Trophoblast cell (in vitro differentiated cells and primary cell): ENCODE data around the gene RPL38.

ENCODE experiments used
- DNase-seq, 2 donors: peaks; one replicate each; pipeline ENCODE4 v3.0.0-alpha.2; 2016
- H2AFZ ChIP-seq: 2 replicates; pipeline ENCODE4 v1.6.1; 2013; ENCODE audit warnings: low read length, moderate library complexity, mild to moderate bottlenecking; ENCODE audit not compliant: insufficient read depth, poor library complexity
- H2AK5ac ChIP-seq: 2 replicates; pipeline ENCODE4 v1.6.1; 2013; ENCODE audit warnings: mild to moderate bottlenecking, low read length
- H2BK120ac ChIP-seq: 2 replicates; pipeline ENCODE4 v1.6.1; 2013; ENCODE audit warnings: low read length, mild to moderate bottlenecking, moderate library complexity; ENCODE audit not compliant: insufficient read depth, poor library complexity
- H2BK12ac ChIP-seq: 2 replicates; pipeline ENCODE4 v1.6.1; 2013; ENCODE audit warnings: mild to moderate bottlenecking, low read length, moderate library complexity
- H2BK5ac ChIP-seq: 2 replicates; pipeline ENCODE4 v1.6.1; 2013; ENCODE audit warnings: low read length, low read depth, moderate library complexity, mild to moderate bottlenecking; ENCODE audit not compliant: poor library complexity
- H3K14ac ChIP-seq: 2 replicates; pipeline ENCODE4 v1.6.1; 2013; ENCODE audit warnings: mild to moderate bottlenecking, low read length
- H3K18ac ChIP-seq: 2 replicates; pipeline ENCODE4 v1.6.1; 2013; ENCODE audit warnings: mild to moderate bottlenecking, low read length
- H3K23ac ChIP-seq: 2 replicates; pipeline ENCODE4 v1.6.1; 2013; ENCODE audit warnings: low read length
- H3K27ac ChIP-seq: 2 replicates; pipeline ENCODE4 v1.5.1; 2013; ENCODE audit warnings: low read depth, mild to moderate bottlenecking, inconsistent platforms, low read length, moderate library complexity
- H3K27me3 ChIP-seq: 2 replicates; pipeline ENCODE4 v1.6.1; 2013; ENCODE audit warnings: inconsistent platforms, mild to moderate bottlenecking, low read length, moderate library complexity; ENCODE audit not compliant: insufficient read depth
- H3K36me3 ChIP-seq, 2 experiments: 1 replicate in 1 of 2; 2 replicates in 1 of 2; pipeline ENCODE4 v1.6.1; 2013; ENCODE audit warnings: low read length in 2 of 2, mild to moderate bottlenecking in 2 of 2, moderate library complexity in 1 of 2; ENCODE audit not compliant: insufficient read depth in 2 of 2, control insufficient read depth in 1 of 2
- H3K4ac ChIP-seq: 2 replicates; pipeline ENCODE4 v1.6.1; 2013; ENCODE audit warnings: low read depth, mild to moderate bottlenecking, low read length, moderate library complexity
- H3K4me1 ChIP-seq, 2 experiments: 1 replicate in 1 of 2; 2 replicates in 1 of 2; pipeline ENCODE4 v1.6.1; 2013; ENCODE audit warnings: low read length in 2 of 2, mild to moderate bottlenecking in 2 of 2, moderate library complexity in 1 of 2; ENCODE audit not compliant: insufficient read depth in 2 of 2, control insufficient read depth in 1 of 2
- H3K4me2 ChIP-seq: 2 replicates; pipeline ENCODE4 v1.6.1; 2013; ENCODE audit warnings: inconsistent platforms, mild to moderate bottlenecking, low read length, moderate library complexity
- H3K4me3 ChIP-seq: 2 replicates; pipeline ENCODE4 v1.5.1; 2013; ENCODE audit warnings: mild to moderate bottlenecking, low read depth, low read length, inconsistent platforms
- H3K79me1 ChIP-seq: one replicate; pipeline ENCODE4 v1.6.1; 2013; ENCODE audit warnings: low read length
- H3K79me2 ChIP-seq: 2 replicates; pipeline ENCODE4 v1.6.1; 2013; ENCODE audit warnings: low read length, mild to moderate bottlenecking; ENCODE audit not compliant: control insufficient read depth, insufficient read depth, poor library complexity
- H3K9ac ChIP-seq: 2 replicates; pipeline ENCODE4 v1.6.1; 2013; ENCODE audit warnings: mild to moderate bottlenecking, low read length
- H3K9me3 ChIP-seq: 2 replicates; pipeline ENCODE4 v1.6.1; 2013; ENCODE audit warnings: low read depth, mild to moderate bottlenecking, control low read depth, inconsistent platforms, low read length; ENCODE audit not compliant: insufficient read depth
- H4K12ac ChIP-seq: 2 replicates; pipeline ENCODE4 v1.6.1; 2013; ENCODE audit warnings: low read depth, mild to moderate bottlenecking, low read length, moderate library complexity
- H4K8ac ChIP-seq: 2 replicates; pipeline ENCODE4 v1.6.1; 2013; ENCODE audit warnings: low read depth, mild to moderate bottlenecking, low read length, moderate library complexity
- H4K91ac ChIP-seq: one replicate; pipeline ENCODE4 v1.6.1; 2013; ENCODE audit warnings: low read depth, mild to moderate bottlenecking, low read length, moderate library complexity
- WGBS: extraction: QIAGEN DNeasy Blood & Tissue Kit; methylation state at CpG from one replicate; pipeline ENCODE4 v1.1.7; 2013; ENCODE audit warnings: missing lambda C conversion rate; ENCODE audit not compliant: insufficient read length, insufficient coverage; ENCODE audit errors: extremely low coverage; 5-methylcytosine and 5-hydroxymethylcytosine counted together

The RPL38 gene

GRCh38 chr17:74194682-74195081, 8.8 kb upstream of the RPL38 start:
- WGBS = no CpG with 5 or more reads among the region's 9 CpGs
- H3K4ac ChIP-seq = no peak overlapping the region

GRCh38 chr17:74196541-74197317, 6.7 kb upstream of the RPL38 start:
- Histone ChIP-seq H4K8ac (no peak overlapping the region), H3K4me2 (no peak overlapping the region), H3K14ac (no peak overlapping the region), H3K23ac (no peak overlapping the region), H2BK12ac (no peak overlapping the region), H3K4me3 (no peak overlapping the region), H3K27me3 (no peaks in the 10 kb centered on the region), H2AFZ (no peak overlapping the region), H3K9ac (no peak overlapping the region), H2BK5ac (no peak overlapping the region), H3K27ac (no peak overlapping the region), H2AK5ac (no peak overlapping the region), H4K91ac (no peak overlapping the region), H3K4ac (no peak overlapping the region), H3K79me2 (no peaks in the 10 kb centered on the region), H3K79me1 (no peaks in the 10 kb centered on the region), H3K18ac (no peak overlapping the region), H3K4me1 (no peaks in the 10 kb centered on the region), H4K12ac (no peak overlapping the region), H3K9me3 (no peaks in the 10 kb centered on the region), H3K36me3 (no peaks in the 10 kb centered on the region), H2BK120ac (no peak overlapping the region)
- no peak for DNase-seq
- WGBS = no CpG with 5 or more reads among the region's 30 CpGs

More at GRCh38 chr17:74194682-74195081, 8.8 kb upstream of the RPL38 start:
- Histone ChIP-seq H2BK5ac (no peak overlapping the region), H2AFZ (no peak overlapping the region), H3K4me3 (no peak overlapping the region), H4K12ac (no peak overlapping the region), H3K18ac (no peak overlapping the region), H3K36me3 (no peaks in the 10 kb centered on the region), H3K27me3 (no peaks in the 10 kb centered on the region), H3K9ac (no peak overlapping the region), H3K4me2 (no peak overlapping the region), H3K23ac (no peak overlapping the region), H3K27ac (no peak overlapping the region), H3K14ac (no peak overlapping the region), H4K91ac (no peak overlapping the region), H3K79me2 (no peaks in the 10 kb centered on the region), H3K4me1 (no peaks in the 10 kb centered on the region), H2BK12ac (no peak overlapping the region), H3K9me3 (peaks cover under 1% of the 10 kb centered on the region), H3K79me1 (no peaks in the 10 kb centered on the region), H4K8ac (no peak overlapping the region), H2AK5ac (no peak overlapping the region), H2BK120ac (no peak overlapping the region)
- no peak for DNase-seq

- Histone ChIP-seq H3K27ac (no peak overlapping the region), H3K4me2 (no peak overlapping the region), H3K79me1 (no peaks in the 10 kb centered on the region), H2AFZ (no peak overlapping the region), H2BK5ac (no peak overlapping the region), H2BK120ac (no peak overlapping the region), H3K4ac (no peak overlapping the region), H3K36me3 (no peaks in the 10 kb centered on the region), H4K12ac (no peak overlapping the region), H3K4me3 (no peak overlapping the region), H2BK12ac (no peak overlapping the region), H4K91ac (no peak overlapping the region), H3K79me2 (no peaks in the 10 kb centered on the region), H3K9ac (no peak overlapping the region), H3K23ac (no peak overlapping the region), H3K4me1 (no peaks in the 10 kb centered on the region), H2AK5ac (no peak overlapping the region), H3K9me3 (no peaks in the 10 kb centered on the region), H3K27me3 (no peaks in the 10 kb centered on the region), H3K18ac (no peak overlapping the region), H3K14ac (no peak overlapping the region), H4K8ac (no peak overlapping the region)
- DNase-seq = no peak
- WGBS = no CpG with 5 or more reads among the region's 2 CpGs
These were observed 5.7 kb upstream of the RPL38 start for GRCh38 chr17:74197801-74198200.

- Histone ChIP-seq H3K14ac (no peak overlapping the region), H3K4me1 (peaks cover 0 to 3% of the 10 kb centered on the region in 2 experiments), H3K27ac (no peak overlapping the region), H3K23ac (no peak overlapping the region), H3K9ac (no peak overlapping the region), H3K79me1 (peaks cover 2% of the 10 kb centered on the region), H4K91ac (no peak overlapping the region), H2AFZ (no peak overlapping the region), H2BK12ac (no peak overlapping the region), H3K36me3 (no peaks in the 10 kb centered on the region), H3K4me2 (no peak overlapping the region), H2AK5ac (no peak overlapping the region), H3K79me2 (peaks cover 1% of the 10 kb centered on the region), H3K27me3 (no peaks in the 10 kb centered on the region), H2BK120ac (no peak overlapping the region), H4K12ac (no peak overlapping the region), H3K4me3 (no peak overlapping the region), H3K4ac (no peak overlapping the region), H4K8ac (no peak overlapping the region), H3K18ac (no peak overlapping the region), H2BK5ac (no peak overlapping the region), H3K9me3 (no peaks in the 10 kb centered on the region)
- no peak for DNase-seq
- WGBS = no CpG with 5 or more reads among the region's 6 CpGs
These were observed 4.8 kb upstream of the RPL38 start for GRCh38 chr17:74198694-74199093.
